Liver (tissue), 9 donors: Measurements from ENCODE around the gene NCBP1. TPM values are rescaled to one million over a fixed set of nuclear protein-coding genes. Genes with fewer than 3 reads are reported as not detected.

Source experiments
- DNase-seq: peaks from one replicate; pipeline ENCODE4 v3.0.0-alpha.2; 2017; ENCODE audit warnings: low spot score
- H3K27ac ChIP-seq, 2 donors: one replicate each; pipeline ENCODE4 v1.7.0; 2013; ENCODE audit warnings: inconsistent platforms in 2 of 2, low read length in 2 of 2, control low read depth in 1 of 2, low read depth in 1 of 2, mild to moderate bottlenecking in 1 of 2
- H3K27me3 ChIP-seq, 4 donors: one replicate each; pipeline versions ENCODE4 v1.6.1 to v1.7.0; 2013; ENCODE audit warnings: low read length in 3 of 4, inconsistent platforms in 1 of 4, mild to moderate bottlenecking in 1 of 4, moderate library complexity in 1 of 4; ENCODE audit not compliant: control insufficient read depth in 4 of 4, insufficient read depth in 4 of 4
- H3K36me3 ChIP-seq, 4 donors: one replicate each; pipeline versions ENCODE4 v1.6.1 to v1.7.0; 2013; ENCODE audit warnings: low read length in 3 of 4, mild to moderate bottlenecking in 3 of 4, low read depth in 1 of 4, moderate library complexity in 1 of 4; ENCODE audit not compliant: control insufficient read depth in 4 of 4, insufficient read depth in 3 of 4
- H3K4me1 ChIP-seq, 4 donors: one replicate each; pipeline versions ENCODE4 v1.6.1 to v1.7.0; 2013; ENCODE audit warnings: low read length in 3 of 4, mild to moderate bottlenecking in 3 of 4, moderate library complexity in 1 of 4; ENCODE audit not compliant: control insufficient read depth in 4 of 4, insufficient read depth in 4 of 4
- H3K4me3 ChIP-seq, 3 donors: one replicate each; pipeline versions ENCODE4 v1.6.1 to v1.7.0; 2013; ENCODE audit warnings: low read length in 3 of 3, control low read depth in 1 of 3, low read depth in 1 of 3, mild to moderate bottlenecking in 1 of 3
- H3K9ac ChIP-seq, 2 donors: one replicate each; pipeline ENCODE4 v1.7.0; 2013; ENCODE audit warnings: low read length in 2 of 2, mild to moderate bottlenecking in 2 of 2, moderate library complexity in 2 of 2, control low read depth in 1 of 2, low read depth in 1 of 2
- H3K9me3 ChIP-seq, 4 donors: one replicate each; pipeline versions ENCODE4 v1.6.1 to v1.7.0; 2013; ENCODE audit warnings: low read length in 3 of 4; ENCODE audit not compliant: control insufficient read depth in 4 of 4
- ATF3 ChIP-seq: IDR thresholded peaks from 2 replicates; pipeline ENCODE4 v1.6.1; 2016; ENCODE audit warnings: antibody characterized with exemption
- EGR1 ChIP-seq, 2 donors: IDR thresholded peaks; 2 replicates each; pipeline ENCODE4 v1.6.1; 2016 to 2018; ENCODE audit warnings: antibody characterized with exemption in 2 of 2, low read depth in 2 of 2
- FOXA1 ChIP-seq: IDR thresholded peaks from 2 replicates; pipeline ENCODE4 v1.6.1; 2016; ENCODE audit warnings: antibody characterized with exemption
- FOXA2 ChIP-seq: IDR thresholded peaks from 2 replicates; pipeline ENCODE4 v1.6.1; 2016; ENCODE audit warnings: antibody characterized with exemption
- GABPA ChIP-seq, 2 donors: IDR thresholded peaks in 1 of 2; conservative IDR thresholded peaks in 1 of 2; 2 replicates each; pipeline ENCODE4 v1.6.1; 2016; ENCODE audit warnings: antibody characterized with exemption in 2 of 2, mild to moderate bottlenecking in 1 of 2, moderate library complexity in 1 of 2
- HNF4A ChIP-seq, 2 donors: conservative IDR thresholded peaks; 2 replicates each; pipeline ENCODE4 v1.6.1; 2016; ENCODE audit warnings: antibody characterized with exemption in 2 of 2, mild to moderate bottlenecking in 2 of 2
- HNF4G ChIP-seq: IDR thresholded peaks from 2 replicates; pipeline ENCODE4 v1.6.1; 2016; ENCODE audit warnings: antibody characterized with exemption
- JUND ChIP-seq, 2 donors: IDR thresholded peaks; 2 replicates each; pipeline ENCODE4 v1.6.1; 2016; ENCODE audit warnings: antibody characterized with exemption in 2 of 2
- MAX ChIP-seq: IDR thresholded peaks from 2 replicates; pipeline ENCODE4 v1.6.1; 2016; ENCODE audit warnings: antibody characterized with exemption
- NR2F2 ChIP-seq: IDR thresholded peaks from 2 replicates; pipeline ENCODE4 v1.6.1; 2016; ENCODE audit warnings: antibody characterized with exemption
- RAD21 ChIP-seq, 2 donors: IDR thresholded peaks; 2 replicates each; pipeline ENCODE4 v1.6.1; 2016; ENCODE audit warnings: antibody characterized with exemption in 2 of 2, mild to moderate bottlenecking in 2 of 2
- REST ChIP-seq: IDR thresholded peaks from 2 replicates; pipeline ENCODE4 v1.6.1; 2016; ENCODE audit warnings: antibody characterized with exemption, mild to moderate bottlenecking
- RXRA ChIP-seq, 2 donors: IDR thresholded peaks; 2 replicates each; pipeline ENCODE4 v1.6.1; 2017 to 2018; ENCODE audit warnings: antibody characterized with exemption in 2 of 2, mild to moderate bottlenecking in 1 of 2
- SP1 ChIP-seq: IDR thresholded peaks from 2 replicates; pipeline ENCODE4 v1.6.1; 2018; ENCODE audit warnings: antibody characterized with exemption, mild to moderate bottlenecking
- TAF1 ChIP-seq: conservative IDR thresholded peaks from 2 replicates; pipeline ENCODE4 v1.6.1; 2016; ENCODE audit warnings: antibody characterized with exemption, mild to moderate bottlenecking
- YY1 ChIP-seq: IDR thresholded peaks from 2 replicates; pipeline ENCODE4 v1.6.1; 2016; ENCODE audit warnings: antibody characterized with exemption, mild to moderate bottlenecking
- ZBTB33 ChIP-seq: IDR thresholded peaks from 2 replicates; pipeline ENCODE4 v1.6.1; 2016; ENCODE audit warnings: antibody characterized with exemption
- WGBS: extraction: QIAGEN DNeasy Blood & Tissue Kit; methylation state at CpG from one replicate; pipeline ENCODE4 v1.1.7; 2013; 5-methylcytosine and 5-hydroxymethylcytosine counted together
- polyA plus RNA-seq, 2 donors: library from polyadenylated mRNA; stranded (reverse) in 1 of 2; unstranded in 1 of 2; fragments of 200-250 nt in 1 of 2; fragments of >200 nt in 1 of 2; fragmentation: Nextera tagmentation in 1 of 2; extraction: Ambion mirVana in 1 of 2; gene quantifications; one replicate each; pipeline versions ENCODE4 v1.2.1 to v1.2.3, GENCODE V29; 2013 to 2015
- total RNA-seq, 2 donors: library from RNA; depleted of rRNA; stranded (reverse); fragments of >200 nt; gene quantifications; one replicate each; pipeline ENCODE4 v1.2.3, GENCODE V29; 2014
- donor health status: healthy.
- donor health status: healthy.
- donor health status: healthy.
- donor health status: healthy.
- donor health status: healthy.

The NCBP1 gene
- total and polyA plus RNA-seq, 4 donors = 6.6 to 16.6 (median 12.5) TPM

GRCh38 chr9:97721396-97721795 is 87.8 kb downstream of the NCBP1 start:
- Histone ChIP-seq H3K9me3 (peaks cover 0 to 2% (median 0%) of the 10 kb centered on the region in 4 donors), H3K9ac (no peak overlapping the region), H3K36me3 (no peaks in the 10 kb centered on the region), H3K4me1 (no peaks in the 10 kb centered on the region), H3K4me3 (no peak overlapping the region), H3K27ac (no peak overlapping the region), H3K27me3 (no peaks in the 10 kb centered on the region)
- TF ChIP-seq HNF4G (no peak), NR2F2 (no peak), FOXA1 (no peak), SP1 (no peak), JUND (IDR thresholded peaks at IDR 0.05) (no peak), RXRA (IDR thresholded peaks at IDR 0.05) (no peak), ZBTB33 (no peak), ATF3 (no peak)
- DNase-seq = no peak
- 88% methylated on average over 2 of the region's 2 CpGs for WGBS

GRCh38 chr9:97722331-97722730 is 88.7 kb downstream of the NCBP1 start:
- peaks cover 0 to 2% (median 0%) of the 10 kb centered on the region in 4 donors for H3K9me3 ChIP-seq
- DNase-seq = no peak
- H3K27ac ChIP-seq = no peak overlapping the region
- no peak overlapping the region for H3K9ac ChIP-seq
- H3K4me1 ChIP-seq = no peaks in the 10 kb centered on the region
- H3K4me3 ChIP-seq = no peak overlapping the region
- no peak for TF ChIP-seq YY1
- TF ChIP-seq TAF1 = no peak
- no peak for TF ChIP-seq HNF4G
- TF ChIP-seq RAD21 (IDR thresholded peaks at IDR 0.05) = no peak
- TF ChIP-seq RXRA (IDR thresholded peaks at IDR 0.05) = no peak
- no peak for TF ChIP-seq FOXA1
- no peak for TF ChIP-seq MAX
- TF ChIP-seq ATF3 = no peak
- no peak for TF ChIP-seq JUND (IDR thresholded peaks at IDR 0.05)
- no peak for TF ChIP-seq EGR1 (IDR thresholded peaks at IDR 0.05; ENCODE audit: low read depth in 2 of 2)
- TF ChIP-seq FOXA2 = no peak
- TF ChIP-seq HNF4A (conservative IDR thresholded peaks at IDR 0.05) = no peak
- TF ChIP-seq SP1 = no peak
- TF ChIP-seq NR2F2 = no peak
- TF ChIP-seq ZBTB33 = no peak
- TF ChIP-seq GABPA (IDR thresholded peaks at IDR 0.05 in 1 of 2, conservative IDR thresholded peaks at IDR 0.05 in 1 of 2) = no peak
- TF ChIP-seq REST = no peak
- no peaks in the 10 kb centered on the region for H3K36me3 ChIP-seq
- no peaks in the 10 kb centered on the region for H3K27me3 ChIP-seq
- 82% methylated on average over 2 of the region's 2 CpGs for WGBS
